HG03066 (cell line): ENCODE data around the gene CMTM4.
"Not testable (repeated sequence)": the region's sequence is repeated elsewhere in the genome, so short reads cannot be mapped to it uniquely, and the experiment has no call there.

ENCODE experiments used
- ATAC-seq: cut with Tn5 transposase; IDR thresholded peaks from one replicate; pipeline ENCODE4 v1.9.1; 2021; ENCODE audit warnings: low read depth; ENCODE audit not compliant: unreplicated experiment

Gene CMTM4

DNA sequence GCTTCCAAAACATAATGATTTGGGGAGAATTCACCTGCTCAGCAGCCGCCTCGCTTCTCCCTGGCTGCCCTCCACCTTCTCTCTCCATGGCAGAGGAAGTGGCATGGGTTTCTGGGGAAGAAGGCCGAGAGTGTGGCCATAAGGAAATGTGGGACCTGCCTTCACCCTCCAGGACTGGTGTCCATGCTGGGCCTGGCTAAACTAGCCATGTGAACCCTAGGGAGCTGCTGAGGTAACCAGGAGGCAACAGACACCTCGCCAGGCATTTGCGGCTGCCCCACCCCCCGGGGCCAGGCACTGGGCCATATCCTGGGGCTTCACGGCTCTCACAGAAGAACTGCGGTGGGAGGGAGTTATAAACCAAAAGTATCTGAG, 9.9 kb upstream of the CMTM4 start:
- no peak for ATAC-seq

- ATAC-seq: no peak
These were observed 9.4 kb upstream of the CMTM4 start for GRCh38 chr16:66705790-66706505.

GRCh38 chr16:66703406-66704215, 7.1 kb upstream of the CMTM4 start:
- no peak for ATAC-seq

GRCh38 chr16:66701516-66701915, 5.0 kb upstream of the CMTM4 start:
- ATAC-seq: no peak

DNA sequence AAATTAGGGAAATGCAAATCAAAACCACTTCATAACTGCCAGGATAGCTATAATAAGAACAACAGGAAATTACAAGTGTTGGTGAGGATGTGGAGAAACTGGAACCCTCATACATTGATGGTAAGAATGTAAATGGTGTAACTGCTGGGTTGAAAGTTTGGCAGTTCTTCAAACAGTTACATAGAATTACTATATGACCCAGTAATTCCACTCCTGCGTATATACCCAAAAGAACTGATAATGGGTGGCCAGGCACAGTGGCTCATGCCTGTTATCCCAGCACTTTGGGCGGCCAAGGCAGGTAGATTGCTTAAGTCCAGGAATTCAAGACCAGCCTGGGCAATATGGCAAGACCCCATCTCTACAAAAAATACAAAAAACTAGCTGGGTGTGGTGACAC, 4.5 kb upstream of the CMTM4 start:
- no peak for ATAC-seq

DNA sequence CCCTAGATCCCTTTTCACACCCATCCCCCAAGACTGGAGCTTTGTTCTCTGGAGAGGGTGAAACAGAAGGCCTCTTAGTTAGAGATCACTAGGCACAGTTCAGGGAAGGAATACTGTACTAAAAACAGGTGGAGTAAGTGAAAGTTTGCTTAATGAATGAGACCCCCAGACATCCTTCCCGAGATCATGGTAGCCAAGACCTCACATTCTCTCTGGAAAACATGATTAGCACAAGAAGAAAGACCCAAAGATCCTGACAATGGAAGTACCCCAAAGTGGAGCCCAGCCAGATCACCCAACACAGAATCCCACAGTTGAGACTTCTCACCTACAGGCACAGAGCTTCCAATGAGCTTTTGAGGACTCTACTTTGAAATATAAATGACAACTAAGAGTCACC, 3.4 kb upstream of the CMTM4 start:
- no peak for ATAC-seq

DNA sequence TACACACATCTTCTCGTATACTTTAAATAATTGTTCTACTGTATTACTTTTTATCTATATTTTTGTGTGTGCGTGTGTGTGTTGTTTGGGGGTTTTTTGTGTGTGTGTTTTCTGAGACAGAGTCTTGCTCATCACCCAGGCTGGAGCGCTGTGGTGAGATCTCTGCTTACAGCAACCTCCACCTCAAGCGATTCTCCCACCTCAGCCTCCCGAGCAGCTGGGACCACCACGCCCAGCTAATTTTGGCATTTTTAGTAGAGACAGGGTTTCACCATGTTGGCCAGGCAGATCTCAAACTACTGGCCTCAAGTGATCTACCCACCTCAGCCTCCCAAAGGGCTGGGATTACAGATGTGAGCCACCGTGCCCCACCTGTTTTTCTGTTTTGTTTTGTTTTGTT, 1.5 kb upstream of the CMTM4 start:
- no peak for ATAC-seq

DNA sequence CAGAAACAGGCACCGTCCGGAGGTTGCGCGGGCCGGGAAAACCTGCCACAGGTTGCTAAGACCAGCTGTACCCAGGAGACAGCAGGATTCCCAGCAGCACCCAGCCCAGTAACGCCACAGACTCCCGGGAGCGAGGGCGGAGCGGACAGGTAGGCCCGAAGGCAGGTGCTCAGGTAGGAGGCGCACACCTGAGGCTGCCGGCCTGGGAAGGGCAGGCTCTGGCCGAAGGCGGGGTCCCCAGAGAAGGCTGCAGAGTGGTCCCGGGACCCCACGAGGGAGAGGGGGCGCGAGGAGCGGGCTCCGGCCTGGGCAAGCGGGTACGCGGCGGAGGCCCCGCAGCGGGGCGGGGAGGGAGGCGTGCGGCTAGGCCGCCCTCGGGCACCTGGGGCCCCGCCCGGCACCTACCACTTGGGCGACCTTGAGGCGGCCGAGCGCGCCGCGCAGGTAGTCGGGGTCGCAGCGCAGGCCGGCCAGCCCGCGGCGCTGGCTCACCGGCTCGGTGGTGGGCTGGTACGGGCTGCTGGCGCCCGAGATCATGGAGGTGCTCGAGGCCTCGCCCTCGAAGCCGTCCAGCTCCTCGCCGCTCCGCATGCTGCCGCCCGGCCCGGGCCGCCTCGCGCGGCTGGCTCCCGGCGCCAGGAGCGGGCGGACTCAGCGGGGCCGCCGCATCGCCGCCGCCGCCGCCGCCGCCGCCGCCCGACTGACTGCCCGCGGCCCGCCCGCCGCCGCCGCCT, 441 bp downstream of the CMTM4 start:
- peak; percentile 44 for ATAC-seq

- ATAC-seq: no peak
These were observed 1.0 kb downstream of the CMTM4 start for GRCh38 chr16:66695471-66695934.

GRCh38 chr16:66693149-66693548, 3.4 kb downstream of the CMTM4 start:
- ATAC-seq: no peak

DNA sequence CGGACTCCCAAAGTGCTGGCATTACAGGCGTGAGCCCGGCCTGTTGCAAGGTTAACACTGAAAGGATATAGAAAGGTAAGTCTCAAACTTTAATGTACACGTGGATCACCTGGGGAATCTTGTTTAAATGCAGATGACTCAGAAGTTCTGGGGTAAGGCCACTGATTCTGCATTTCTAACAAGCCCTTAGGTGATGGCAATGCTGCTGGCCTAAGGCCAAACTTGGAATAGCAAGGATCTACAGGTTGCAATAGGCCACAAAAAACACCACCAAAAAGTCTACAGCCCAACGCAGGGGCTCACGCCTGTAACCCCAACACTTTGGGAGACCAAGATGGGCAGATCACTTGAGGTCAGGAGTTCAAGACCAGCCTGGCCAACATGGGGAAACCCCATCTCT, 4.2 kb downstream of the CMTM4 start:
- ATAC-seq: no peak

DNA sequence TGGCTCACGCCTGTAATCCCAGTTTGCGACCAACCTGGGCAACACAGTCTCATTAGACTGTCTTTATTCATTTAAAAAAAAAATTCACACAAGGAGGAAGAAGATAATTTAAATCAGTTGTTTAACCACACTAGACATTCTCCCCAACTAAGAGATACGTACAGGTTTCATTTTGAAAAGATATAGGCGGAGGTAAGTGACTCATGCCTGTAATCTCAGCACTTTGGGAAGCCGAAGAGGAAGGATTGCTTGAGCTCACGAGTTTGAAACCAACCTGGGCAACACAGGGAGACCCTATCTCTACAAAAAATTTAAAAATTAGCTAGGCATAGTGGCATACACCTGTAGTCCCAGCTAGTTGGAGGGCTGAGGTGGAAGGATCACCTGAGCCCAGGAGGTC, 5.3 kb downstream of the CMTM4 start:
- ATAC-seq: no peak

DNA sequence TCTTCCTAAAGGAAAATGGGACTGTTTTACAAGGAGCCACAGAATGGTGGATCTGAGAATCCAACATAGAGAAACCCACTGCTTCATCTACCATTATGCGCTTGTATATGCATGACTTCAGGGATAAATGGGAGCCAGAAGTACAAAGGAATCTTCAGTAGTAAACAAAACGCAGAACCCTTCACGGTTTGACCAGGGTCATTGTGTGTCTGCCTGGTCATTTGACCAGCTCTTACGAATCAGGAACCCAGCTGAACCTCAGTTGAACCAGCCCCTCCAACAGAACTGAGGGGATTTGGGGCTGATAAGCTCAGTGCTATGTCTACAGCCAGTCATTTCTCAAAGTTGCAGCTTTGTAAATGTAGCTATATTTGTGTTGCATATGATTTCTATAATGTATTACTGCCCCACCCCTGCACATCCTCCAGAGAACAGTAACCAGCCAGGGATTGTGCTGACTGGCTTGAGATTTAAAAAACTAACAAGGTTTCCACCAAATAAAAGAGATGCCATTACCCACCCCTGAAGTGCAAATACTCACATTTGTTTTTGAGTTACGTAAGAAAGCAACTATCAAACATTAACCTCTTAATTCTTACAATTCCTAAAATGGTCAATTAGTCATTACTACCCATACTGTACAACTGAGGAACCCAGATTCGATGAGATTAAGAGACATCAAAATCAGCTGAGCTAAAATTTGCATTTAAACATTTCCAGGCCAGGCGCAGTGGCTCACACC, 6.3 kb downstream of the CMTM4 start:
- no peak for ATAC-seq

GRCh38 chr16:66689282-66689681, 7.3 kb downstream of the CMTM4 start:
- no peak for ATAC-seq

GRCh38 chr16:66687906-66688625, 8.5 kb downstream of the CMTM4 start:
- ATAC-seq: no peak

- not testable (repeated sequence) for ATAC-seq
These were observed 10.9 kb downstream of the CMTM4 start for GRCh38 chr16:66685501-66686115.

DNA sequence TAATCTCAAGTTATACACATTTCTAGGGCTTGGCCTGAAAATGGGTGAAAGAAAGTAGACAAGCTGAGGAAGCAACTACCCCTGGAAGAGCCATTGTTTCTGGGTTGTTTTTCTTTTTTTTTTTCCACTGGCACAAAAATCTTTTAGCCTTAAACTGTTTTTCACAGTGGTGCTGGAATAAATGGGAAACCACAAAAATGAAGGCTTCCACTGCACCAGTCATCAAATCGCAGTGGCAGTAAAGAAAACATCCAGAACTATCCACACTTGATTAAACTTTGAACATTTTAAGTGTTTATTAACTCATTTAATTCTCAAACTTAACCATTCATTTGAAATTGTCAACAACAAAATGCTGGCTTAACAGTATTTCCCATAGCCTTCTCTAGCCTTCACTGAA, 14.3 kb downstream of the CMTM4 start:
- ATAC-seq: no peak

- ATAC-seq: no peak
These were observed 14.9 kb downstream of the CMTM4 start for GRCh38 chr16:66681676-66682075.

DNA sequence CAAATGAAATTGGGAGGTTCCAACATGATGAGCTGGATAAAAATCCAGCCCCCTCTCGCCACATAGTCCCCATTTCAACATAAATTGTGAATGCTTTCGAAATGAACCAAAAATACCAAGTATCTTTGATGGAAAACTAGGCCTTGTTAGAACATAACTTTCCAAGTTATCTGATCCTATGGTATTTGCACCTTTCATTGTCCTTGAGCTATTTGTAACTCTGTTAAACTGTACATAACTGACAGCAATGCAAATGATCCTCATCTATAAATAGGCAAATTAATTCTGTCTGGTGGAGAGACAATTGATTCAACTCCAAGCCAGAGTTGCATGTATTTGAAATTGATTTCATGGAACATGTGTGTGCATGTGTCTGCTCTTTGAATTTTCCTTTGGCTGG, 18.2 kb downstream of the CMTM4 start:
- ATAC-seq: no peak

DNA sequence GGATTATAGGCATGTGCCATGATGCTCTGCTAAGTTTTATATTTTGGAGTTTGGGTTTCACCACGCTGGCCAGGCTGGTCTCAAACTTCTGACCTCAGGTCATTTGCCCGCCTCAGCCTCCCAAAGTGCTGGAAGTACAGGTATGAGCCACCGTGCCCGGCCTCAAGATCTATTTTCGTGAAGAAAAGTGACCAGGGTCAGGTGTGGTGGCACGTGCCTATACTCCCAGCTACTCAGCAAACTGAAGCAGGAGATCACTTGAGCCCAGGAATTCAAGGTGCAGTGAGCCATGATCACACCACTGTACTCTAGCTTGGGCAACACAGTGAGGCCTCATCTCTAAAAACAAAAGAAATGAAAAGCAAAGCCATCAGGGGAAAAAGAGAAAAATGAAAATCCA, 18.7 kb downstream of the CMTM4 start:
- ATAC-seq: no peak
